DND-41 (cell line): ENCODE results near the gene TRANK1.

Source experiments
- ATAC-seq: fragments of 200-7000 bp; cut with Tn5 transposase; 3 replicates; pipeline ENCODE4 v1.9.1; 2021; ENCODE audit warnings: low read depth; ENCODE audit not compliant: insufficient read depth
- DNase-seq: peaks from one replicate; pipeline ENCODE4 v3.0.0-alpha.2; 2020
- H2AFZ ChIP-seq: 2 replicates; pipeline ENCODE4 v1.6.0; 2012; ENCODE audit warnings: low read depth, low read length
- H3K27ac ChIP-seq: 2 replicates; pipeline ENCODE4 v1.5.1; 2012; ENCODE audit warnings: low read length, inconsistent platforms
- H3K27me3 ChIP-seq: fragments of 200-600 bp; sonication (generic); 2 replicates; pipeline ENCODE4 v1.6.0; 2012; ENCODE audit warnings: low read length, mild to moderate bottlenecking, inconsistent platforms; ENCODE audit not compliant: insufficient read depth, poor library complexity
- H3K36me3 ChIP-seq: 2 replicates; pipeline ENCODE4 v1.5.1; 2012; ENCODE audit warnings: low read length, inconsistent platforms; ENCODE audit not compliant: insufficient read depth
- H3K4me1 ChIP-seq: 2 replicates; pipeline ENCODE4 v1.5.1; 2012; ENCODE audit warnings: mild to moderate bottlenecking, low read length; ENCODE audit not compliant: insufficient read depth
- H3K4me2 ChIP-seq: 2 replicates; pipeline ENCODE4 v1.6.0; 2012; ENCODE audit warnings: mild to moderate bottlenecking, moderate library complexity, low read length, inconsistent platforms; ENCODE audit not compliant: insufficient read depth
- H3K4me3 ChIP-seq, 2 experiments: fragments of 200-600 bp in 1 of 2; shearing (Covaris generic) in 1 of 2; 2 replicates each; pipeline ENCODE4 v1.5.1; 2012 to 2016; ENCODE audit warnings: inconsistent platforms in 2 of 2, low read length in 2 of 2, mild to moderate bottlenecking in 2 of 2, low read depth in 1 of 2, moderate library complexity in 1 of 2
- H3K79me2 ChIP-seq: 2 replicates; pipeline ENCODE4 v1.6.0; 2012; ENCODE audit warnings: low read length, inconsistent platforms; ENCODE audit not compliant: insufficient read depth
- H3K9ac ChIP-seq: 2 replicates; pipeline ENCODE4 v1.6.0; 2012; ENCODE audit warnings: low read depth, mild to moderate bottlenecking, inconsistent platforms, low read length, moderate library complexity
- H3K9me3 ChIP-seq: 2 replicates; pipeline ENCODE4 v1.5.1; 2012; ENCODE audit warnings: low read length, moderate library complexity, mild to moderate bottlenecking, inconsistent platforms; ENCODE audit not compliant: insufficient read depth, severe bottlenecking
- H4K20me1 ChIP-seq: 2 replicates; pipeline ENCODE4 v1.6.0; 2012; ENCODE audit warnings: low read length; ENCODE audit not compliant: insufficient read depth
- EZH2 ChIP-seq: IDR thresholded peaks from 3 replicates; pipeline ENCODE4 v1.6.1; 2012; ENCODE audit warnings: borderline replicate concordance, low read depth, mild to moderate bottlenecking, moderate library complexity, low read length, inconsistent platforms; ENCODE audit not compliant: severe bottlenecking
- TF ChIP-seq, protein P1 (sequence below): IDR thresholded peaks from 2 replicates; pipeline ENCODE4 v1.5.1; 2012; ENCODE audit warnings: borderline replicate concordance, low read length, moderate library complexity, mild to moderate bottlenecking; ENCODE audit not compliant: poor library complexity, severe bottlenecking; ENCODE audit errors: extremely low read depth

Gene TRANK1

DNA sequence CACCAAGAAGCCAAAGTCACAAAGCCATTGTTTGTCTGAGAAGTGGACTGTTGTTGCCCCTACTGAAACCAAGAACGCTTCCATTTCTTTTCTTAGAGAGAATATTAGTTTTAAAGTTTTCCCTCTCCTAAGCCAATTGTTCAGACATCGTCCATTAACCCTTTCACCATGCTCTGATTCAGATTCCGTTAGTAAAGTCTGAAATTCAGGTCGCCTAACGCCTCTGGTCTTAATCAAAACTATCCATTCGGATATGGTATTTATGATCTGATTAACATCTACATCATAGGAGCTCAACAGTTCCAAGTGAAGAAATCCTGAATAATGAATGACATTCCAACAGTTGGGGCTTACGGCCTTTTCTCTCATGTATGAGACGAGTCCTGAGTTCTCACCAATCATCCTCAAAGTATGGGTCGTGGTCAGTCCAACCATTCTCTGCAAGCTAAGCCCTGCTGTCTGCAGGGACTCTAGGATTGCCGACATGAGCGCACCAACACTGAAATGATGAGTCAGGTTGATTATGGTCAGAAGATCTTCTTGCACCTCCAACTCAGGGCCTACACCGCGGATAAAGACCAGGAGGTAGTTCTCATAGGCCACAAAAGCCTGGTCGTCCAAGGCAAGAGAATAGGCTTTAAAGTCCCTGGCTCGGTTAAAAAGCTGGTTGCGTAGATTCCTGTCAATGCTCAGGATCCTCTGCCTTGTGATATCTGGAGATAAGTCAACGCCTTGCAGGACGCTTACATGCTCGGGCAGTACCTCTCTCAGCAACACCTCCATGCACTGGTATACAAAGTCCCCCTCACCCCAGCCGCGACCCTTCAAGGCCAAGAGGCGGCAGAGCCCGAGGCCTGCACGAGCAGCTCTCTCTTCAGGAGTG, 47.3 kb upstream of the TRANK1 start:
- H3K4me1 ChIP-seq = peaks cover 70% of the 10 kb centered on the region
- H3K9ac ChIP-seq = peak overlapping the region; percentile 90
- H2AFZ ChIP-seq = peak overlapping the region; percentile 81
- H3K9me3 ChIP-seq = no peaks in the 10 kb centered on the region
- TF ChIP-seq EZH2 = no peak
- TF ChIP-seq, protein P1, sequence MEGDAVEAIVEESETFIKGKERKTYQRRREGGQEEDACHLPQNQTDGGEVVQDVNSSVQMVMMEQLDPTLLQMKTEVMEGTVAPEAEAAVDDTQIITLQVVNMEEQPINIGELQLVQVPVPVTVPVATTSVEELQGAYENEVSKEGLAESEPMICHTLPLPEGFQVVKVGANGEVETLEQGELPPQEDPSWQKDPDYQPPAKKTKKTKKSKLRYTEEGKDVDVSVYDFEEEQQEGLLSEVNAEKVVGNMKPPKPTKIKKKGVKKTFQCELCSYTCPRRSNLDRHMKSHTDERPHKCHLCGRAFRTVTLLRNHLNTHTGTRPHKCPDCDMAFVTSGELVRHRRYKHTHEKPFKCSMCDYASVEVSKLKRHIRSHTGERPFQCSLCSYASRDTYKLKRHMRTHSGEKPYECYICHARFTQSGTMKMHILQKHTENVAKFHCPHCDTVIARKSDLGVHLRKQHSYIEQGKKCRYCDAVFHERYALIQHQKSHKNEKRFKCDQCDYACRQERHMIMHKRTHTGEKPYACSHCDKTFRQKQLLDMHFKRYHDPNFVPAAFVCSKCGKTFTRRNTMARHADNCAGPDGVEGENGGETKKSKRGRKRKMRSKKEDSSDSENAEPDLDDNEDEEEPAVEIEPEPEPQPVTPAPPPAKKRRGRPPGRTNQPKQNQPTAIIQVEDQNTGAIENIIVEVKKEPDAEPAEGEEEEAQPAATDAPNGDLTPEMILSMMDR = no peak
- H3K27me3 ChIP-seq = no peaks in the 10 kb centered on the region
- H3K4me3 ChIP-seq = peak overlapping the region; percentile 76 to 81
- ATAC-seq = no peak
- H3K27ac ChIP-seq = peak overlapping the region; percentile 95
- peaks cover 89% of the 10 kb centered on the region for H3K79me2 ChIP-seq
- peaks cover 71% of the 10 kb centered on the region for H3K36me3 ChIP-seq
- DNase-seq = no peak
- H3K4me2 ChIP-seq = peak overlapping the region; percentile 90
- H4K20me1 ChIP-seq = peaks cover 35% of the 10 kb centered on the region; the same call in 1 of the 2 replicates

DNA sequence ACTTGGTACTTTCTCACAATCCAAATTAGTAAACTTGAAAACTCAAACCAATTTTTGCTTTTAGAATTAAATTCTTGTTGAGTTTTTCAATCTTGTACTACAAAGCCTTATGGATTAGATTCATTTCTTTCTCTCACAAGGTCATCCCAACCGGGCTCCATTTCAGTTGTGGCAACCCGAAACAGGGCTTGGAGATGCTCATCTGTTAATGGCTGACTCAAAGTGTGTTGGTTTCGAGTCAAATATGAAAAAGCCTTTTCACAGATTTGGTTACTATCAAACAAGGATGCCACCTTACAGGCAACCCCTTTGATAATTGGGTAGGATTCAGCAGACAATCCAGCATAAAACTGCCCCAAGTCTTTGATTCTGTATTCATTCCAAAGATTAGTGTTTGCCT, 46.3 kb upstream of the TRANK1 start:
- Histone ChIP-seq H3K4me3 (peak overlapping the region; percentile 76 to 81; a peak in 3 of 4 replicates), H3K9me3 (no peaks in the 10 kb centered on the region), H3K9ac (peak overlapping the region; percentile 90), H3K36me3 (peaks cover 70% of the 10 kb centered on the region), H3K27me3 (no peaks in the 10 kb centered on the region), H3K79me2 (peaks cover 78% of the 10 kb centered on the region), H2AFZ (no peak overlapping the region), H3K27ac (peak overlapping the region; percentile 95), H3K4me1 (peaks cover 64% of the 10 kb centered on the region), H4K20me1 (peaks cover 35% of the 10 kb centered on the region; the same call in 1 of the 2 replicates), H3K4me2 (peak overlapping the region; percentile 90)
- TF ChIP-seq, protein P1 = no peak
- TF ChIP-seq EZH2 = no peak
- DNase-seq = no peak
- ATAC-seq = no peak

DNA sequence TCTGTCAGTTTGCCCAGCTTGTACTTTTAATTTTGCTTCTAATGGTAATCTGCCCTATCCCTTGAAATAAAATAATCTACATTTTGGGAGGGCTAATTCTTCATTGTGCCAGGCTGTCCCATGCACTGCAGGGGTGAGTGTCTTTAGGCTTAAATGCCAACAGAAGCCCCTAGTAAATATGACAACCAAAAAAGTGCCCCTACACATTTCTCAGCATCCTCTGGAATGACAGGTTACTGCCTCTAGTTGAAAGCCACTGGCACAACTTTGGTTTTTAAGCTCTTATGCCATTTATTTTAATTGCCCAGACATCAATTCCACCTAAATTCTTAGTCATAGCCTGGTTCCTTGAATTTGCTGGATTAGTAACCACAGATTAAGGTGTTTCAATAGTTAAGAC, 44.7 kb upstream of the TRANK1 start:
- Histone ChIP-seq H3K4me3 (peak overlapping the region; percentile 3 to 81; a peak in 2 of 4 replicates), H3K79me2 (peaks cover 65% of the 10 kb centered on the region), H3K4me2 (peak overlapping the region; percentile 90), H4K20me1 (peaks cover 35% of the 10 kb centered on the region; the same call in 1 of the 2 replicates), H3K9ac (peak overlapping the region; percentile 90), H3K27ac (no peak overlapping the region; the same call in 1 of the 2 replicates), H3K36me3 (peaks cover 70% of the 10 kb centered on the region), H3K4me1 (peaks cover 54% of the 10 kb centered on the region), H2AFZ (no peak overlapping the region), H3K9me3 (no peaks in the 10 kb centered on the region), H3K27me3 (no peaks in the 10 kb centered on the region)
- no peak for TF ChIP-seq EZH2
- TF ChIP-seq, protein P1 = no peak
- DNase-seq (no peak), ATAC-seq (no peak)
